HG03575 (cell line): ENCODE data around the gene OR51B5.
"Not testable (repeated sequence)": the region's sequence is repeated elsewhere in the genome, so short reads cannot be mapped to it uniquely, and the experiment has no call there.

Experiments
- ATAC-seq: cut with Tn5 transposase; IDR thresholded peaks from one replicate; pipeline ENCODE4 v1.9.1; 2021; ENCODE audit not compliant: unreplicated experiment, insufficient number of reproducible peaks, low FRiP score; ENCODE audit errors: extremely low read depth

Gene OR51B5

DNA sequence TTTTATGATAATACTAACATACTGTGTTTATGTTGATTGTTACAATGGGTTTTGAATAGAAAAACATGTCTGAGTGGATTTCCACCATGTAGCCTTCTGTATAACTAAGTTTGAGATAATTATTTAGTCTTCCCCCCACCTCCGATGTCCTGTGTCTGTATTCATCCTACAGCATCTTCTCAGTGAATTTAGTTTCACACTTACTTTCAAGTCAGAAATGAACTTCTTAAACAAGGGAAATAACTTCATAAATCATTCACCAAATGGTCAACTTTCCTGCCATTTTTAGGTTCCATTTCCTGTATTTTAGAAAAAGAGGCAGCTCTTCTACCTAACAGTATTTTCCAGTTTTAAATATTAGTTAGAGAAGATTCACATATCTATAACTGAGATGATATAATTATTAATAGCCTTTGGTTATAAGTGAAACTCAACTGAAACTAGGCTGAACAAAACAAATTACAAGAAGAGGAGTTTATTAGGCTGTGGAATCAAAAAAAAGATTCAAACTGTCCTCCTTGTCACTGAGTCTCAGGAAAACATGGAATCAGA, 3.5 kb downstream of the OR51B5 start:
- peak; percentile 62 for ATAC-seq

DNA sequence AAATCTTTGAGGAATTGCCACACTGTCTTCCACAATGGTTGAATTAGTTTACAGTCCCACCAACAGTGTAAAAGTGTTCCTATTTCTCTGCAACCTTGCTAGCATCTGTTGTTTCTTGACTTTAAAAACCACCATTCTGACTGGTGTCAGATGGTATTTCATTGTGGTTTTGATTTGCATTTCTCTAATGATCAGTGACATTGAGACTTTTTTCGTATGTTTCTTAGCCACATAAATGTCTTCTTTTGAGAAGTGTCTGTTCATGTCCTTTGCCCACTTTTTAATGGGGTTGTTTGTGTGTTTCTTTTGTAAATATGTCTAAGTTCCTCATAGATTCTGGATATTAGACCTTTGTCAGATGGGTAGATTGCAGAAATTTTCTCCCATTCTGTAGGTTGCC, 6.1 kb downstream of the OR51B5 start:
- not testable (repeated sequence) for ATAC-seq

DNA sequence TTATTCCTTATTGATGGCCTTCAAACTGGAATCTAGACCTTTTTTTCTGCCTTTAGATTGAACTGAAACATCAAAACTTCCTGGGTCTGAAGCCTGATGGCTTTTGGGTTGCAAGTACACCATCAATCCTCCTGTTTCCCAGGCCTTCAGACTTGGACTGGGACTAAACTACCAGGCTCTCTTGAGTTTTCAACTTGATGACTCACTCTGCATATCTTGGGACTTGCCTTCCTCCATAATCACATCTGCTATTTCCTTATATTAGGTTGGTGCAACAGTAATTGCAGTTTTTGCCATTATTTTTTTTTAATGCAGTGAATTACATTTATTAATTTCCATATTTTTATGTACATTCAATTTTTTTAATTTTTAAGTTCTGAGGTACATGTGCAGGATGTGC, 7.0 kb downstream of the OR51B5 start:
- no peak for ATAC-seq

DNA sequence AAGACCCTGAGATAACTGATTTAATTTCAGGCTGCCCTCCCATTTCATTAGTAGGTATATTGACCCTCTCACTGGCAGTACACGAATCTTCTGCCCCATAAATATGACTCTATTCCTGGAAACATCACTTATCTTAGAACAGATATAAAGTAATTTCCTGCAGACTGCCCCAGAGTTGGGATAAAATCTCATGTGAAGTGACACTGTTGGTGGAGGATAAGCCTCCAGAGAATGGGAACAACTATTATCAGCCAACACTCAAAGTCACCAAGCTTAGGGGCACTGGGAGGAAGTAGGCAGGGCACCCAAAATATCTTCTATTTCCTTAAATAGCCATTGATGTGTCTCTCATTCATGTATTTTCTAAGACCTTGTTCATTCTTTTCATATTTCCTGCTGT, 8.2 kb downstream of the OR51B5 start:
- ATAC-seq: no peak

DNA sequence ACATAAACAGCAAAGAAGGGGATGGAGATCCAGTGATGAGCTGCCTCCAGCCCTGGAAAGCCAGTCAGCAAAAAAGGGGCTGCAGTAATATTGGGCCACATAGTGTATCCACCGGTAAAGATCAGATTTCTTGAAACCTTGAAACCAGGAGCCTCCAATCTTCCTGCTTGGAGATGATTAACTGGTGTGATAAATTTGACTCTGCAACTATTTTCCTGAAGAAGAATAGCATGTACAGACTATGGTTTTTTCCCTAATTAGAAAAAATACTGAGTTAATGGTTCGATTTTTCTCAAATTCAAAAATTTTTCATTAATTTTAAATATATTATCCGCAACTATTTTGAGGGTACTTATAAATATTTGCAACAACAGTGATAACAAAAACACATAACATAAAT, 19.1 kb downstream of the OR51B5 start, which contains the start of gene OR51B2:
TSS of gene OR51B2 (minus strand) at position 101 of the 400 bp plus-strand sequence. CDS start at position 101, 0 bp downstream.
- ATAC-seq: no peak

DNA sequence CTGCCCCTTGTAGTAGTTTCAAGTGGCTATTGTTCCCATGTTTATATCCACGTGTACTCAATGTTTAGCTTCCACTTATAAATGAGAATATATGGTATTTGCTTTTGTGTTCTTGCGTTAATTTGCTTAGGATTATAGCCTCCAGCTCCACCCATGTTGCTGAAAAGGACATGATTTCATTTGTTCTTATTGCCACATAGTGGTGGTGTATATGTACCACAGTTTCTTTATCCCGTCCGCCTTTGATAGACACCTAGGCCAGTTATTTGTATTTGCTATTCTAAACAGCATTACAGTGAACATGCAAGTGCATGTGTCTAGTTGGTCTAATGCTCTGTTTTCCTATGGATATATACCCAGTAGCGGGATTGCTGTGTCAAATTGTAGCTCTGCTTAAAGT, 26.0 kb downstream of the OR51B5 start:
- ATAC-seq: no peak

DNA sequence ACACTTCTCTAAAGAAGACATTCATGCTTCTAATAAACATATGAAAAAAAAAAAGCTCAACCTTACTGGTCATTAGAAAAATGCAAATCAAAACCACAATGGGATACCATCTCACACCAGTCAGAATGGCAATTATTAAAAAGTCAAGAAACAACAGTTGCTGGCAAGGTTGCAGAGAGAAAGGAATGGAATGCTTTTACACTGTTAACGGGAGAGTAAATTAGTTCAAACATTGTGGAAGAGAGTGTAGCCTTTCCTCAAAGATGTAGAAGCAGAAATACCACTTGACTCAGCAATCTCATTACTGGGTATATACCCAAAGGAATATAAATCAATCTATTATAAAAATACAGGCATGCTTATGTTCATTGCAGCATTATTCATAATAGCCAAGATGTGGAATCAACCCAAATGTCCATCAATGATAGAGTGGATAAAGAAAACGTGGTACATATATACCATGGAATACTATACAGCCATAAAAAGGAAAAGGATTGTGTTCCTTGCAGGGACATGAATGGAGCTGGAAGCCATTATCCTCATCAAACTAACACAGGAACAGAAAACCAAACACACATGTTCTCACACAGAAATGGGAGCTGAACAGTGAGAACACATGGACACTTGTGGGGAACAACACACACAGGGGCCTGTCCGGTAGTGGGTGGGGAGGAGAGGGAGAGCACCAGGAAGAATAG, 29.8 kb downstream of the OR51B5 start:
- ATAC-seq: not testable (repeated sequence)

DNA sequence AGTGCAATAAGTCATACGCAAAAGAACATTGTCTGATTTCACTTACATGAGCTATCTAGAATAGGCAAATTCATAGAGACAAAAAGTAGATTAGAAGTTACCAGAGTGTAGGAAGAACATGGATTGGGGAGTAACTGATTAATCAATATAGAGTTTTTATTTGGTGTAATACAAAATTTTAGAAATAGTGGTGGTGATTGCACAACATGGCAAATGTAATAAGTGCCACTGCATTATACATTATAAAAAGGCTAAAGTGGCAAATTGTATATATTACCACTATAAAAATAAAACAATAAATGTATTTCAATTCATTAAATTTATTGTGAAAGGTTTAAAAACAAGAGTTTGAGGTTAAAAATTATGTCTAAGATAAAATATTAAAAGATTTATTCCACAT, 32.9 kb downstream of the OR51B5 start:
- ATAC-seq: no peak

DNA sequence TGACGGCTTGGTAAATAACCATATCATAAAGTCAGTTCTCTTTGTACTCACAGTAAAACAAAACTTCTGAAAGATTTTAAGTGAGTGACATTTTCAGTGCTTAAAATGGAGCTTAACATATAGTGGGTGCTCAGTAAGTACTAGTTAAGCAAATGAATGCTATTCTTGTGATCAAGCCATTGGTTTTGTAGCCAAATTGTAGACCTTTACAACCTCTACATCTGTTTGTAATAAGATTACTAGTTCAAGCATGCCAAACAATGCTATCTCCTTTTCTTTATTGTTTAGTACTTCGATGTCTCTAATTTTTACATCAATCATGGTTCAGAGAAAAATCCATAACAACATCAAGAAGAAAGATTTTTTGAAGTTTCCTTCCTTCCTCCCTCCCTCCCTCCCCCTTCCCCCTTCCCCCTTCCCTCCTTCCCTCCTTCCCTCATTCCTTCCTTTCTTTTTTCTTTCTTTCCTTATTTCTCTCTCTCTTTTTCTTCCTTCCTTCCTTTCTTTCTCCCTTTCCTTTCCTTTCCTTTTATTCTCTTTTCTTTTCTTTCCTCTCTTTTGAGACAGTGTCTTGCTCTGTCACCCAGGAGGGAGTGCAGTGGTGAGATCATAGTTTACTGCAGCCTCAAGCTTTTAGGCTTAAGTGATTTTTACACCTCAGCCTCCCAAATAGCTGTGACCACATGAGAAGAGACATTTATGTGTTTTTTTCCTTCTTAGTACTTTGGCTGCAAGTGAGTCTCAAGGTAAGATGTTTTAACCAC, 35.9 kb downstream of the OR51B5 start:
- ATAC-seq: no peak

DNA sequence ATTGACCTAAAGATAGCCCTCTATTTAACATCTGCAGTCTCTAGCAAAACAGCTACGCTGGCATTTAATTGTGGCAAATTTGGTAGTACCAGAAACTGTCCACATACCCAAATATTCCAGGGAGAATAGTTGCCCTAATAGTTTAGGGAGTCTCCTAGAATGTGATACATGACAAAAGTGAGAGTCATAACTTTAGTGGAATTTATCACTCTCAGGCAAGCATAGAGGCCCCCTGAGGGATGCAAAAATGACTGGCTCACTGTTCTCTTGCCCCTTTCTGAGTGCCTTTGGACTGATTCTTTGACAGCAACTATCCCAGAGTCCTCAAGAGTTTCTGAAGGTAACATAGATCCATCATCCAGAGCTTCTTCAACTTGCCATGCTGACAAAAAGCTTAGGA, 39.3 kb downstream of the OR51B5 start:
- ATAC-seq: no peak

DNA sequence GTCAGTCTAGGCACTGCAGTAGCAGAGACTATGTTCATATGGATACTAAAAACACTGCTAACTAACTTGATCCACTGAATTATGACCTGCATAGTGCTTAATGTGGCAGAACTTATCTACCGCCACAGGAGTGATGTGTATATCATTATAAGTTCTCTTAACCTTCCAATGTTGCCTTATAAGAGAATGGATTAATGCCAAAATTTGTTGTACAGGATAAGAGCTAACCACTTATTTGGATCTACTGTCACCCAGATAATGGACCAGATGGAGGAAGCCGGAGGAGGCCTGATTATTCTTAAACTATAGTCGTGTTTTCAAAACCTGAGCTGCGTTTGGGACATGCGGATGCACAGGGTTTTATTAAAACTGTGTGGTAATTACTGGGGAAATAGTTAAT, 39.7 kb downstream of the OR51B5 start:
- no peak for ATAC-seq

DNA sequence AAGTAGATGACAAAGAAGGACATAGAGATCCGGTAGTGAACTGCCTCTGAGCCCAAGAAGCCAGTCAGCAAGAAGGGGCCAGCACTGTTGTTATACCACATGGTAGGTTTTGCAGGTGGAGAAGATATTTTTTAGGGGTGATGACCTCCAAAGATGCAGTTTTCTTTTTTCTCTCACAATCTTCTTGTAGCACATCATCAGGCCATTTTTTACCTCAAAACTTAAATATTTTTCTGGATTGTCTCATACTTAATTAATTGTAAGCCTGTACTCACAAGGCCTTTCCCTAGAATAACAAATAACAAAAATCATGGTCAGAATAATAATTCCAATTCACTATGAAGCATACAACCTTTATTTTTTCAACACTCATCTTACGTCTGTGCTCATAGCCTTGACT, 41.5 kb downstream of the OR51B5 start, which contains the start of gene OR51B4:
TSS of gene OR51B4 (minus strand) at position 101 of the 400 bp plus-strand sequence. CDS start at position 101, 0 bp downstream.
- ATAC-seq: no peak

DNA sequence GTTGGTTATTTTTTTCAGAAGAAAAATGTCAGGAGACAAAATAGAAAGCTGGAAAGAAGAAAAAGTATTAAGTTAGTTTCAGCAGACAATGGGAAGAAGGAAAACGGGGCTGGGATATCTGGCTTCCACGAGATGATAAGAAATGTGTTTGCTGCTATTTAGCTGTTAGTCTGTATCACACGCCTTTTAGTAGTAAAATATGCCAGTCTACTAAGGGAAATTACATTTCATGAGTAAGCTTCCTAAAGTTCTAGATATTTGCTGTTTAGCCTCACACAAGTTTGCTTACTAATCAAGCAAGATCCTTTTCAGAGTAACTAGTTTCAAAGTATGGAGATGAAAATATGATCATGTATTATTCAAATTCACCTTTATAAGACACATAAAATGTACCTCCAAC, 43.1 kb downstream of the OR51B5 start:
- ATAC-seq: no peak

DNA sequence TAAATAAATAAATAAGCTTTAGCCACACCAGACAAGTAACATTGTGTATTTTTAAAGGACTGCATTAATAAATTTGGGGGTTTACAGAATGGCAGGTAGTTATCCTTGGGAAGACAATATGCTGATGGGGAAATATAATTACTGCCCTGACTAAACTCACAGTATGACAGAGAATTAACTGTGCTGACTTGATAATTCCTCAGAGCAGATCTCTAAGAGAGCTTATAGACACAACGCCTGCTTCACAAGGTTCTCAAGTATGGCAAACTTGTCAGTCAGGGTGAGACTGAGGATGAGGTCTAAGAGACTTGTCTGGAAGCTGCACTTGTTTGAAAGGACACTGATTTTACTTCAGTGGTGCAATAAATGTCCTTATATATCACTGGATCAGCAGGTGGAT, 44.9 kb downstream of the OR51B5 start:
- no peak for ATAC-seq

DNA sequence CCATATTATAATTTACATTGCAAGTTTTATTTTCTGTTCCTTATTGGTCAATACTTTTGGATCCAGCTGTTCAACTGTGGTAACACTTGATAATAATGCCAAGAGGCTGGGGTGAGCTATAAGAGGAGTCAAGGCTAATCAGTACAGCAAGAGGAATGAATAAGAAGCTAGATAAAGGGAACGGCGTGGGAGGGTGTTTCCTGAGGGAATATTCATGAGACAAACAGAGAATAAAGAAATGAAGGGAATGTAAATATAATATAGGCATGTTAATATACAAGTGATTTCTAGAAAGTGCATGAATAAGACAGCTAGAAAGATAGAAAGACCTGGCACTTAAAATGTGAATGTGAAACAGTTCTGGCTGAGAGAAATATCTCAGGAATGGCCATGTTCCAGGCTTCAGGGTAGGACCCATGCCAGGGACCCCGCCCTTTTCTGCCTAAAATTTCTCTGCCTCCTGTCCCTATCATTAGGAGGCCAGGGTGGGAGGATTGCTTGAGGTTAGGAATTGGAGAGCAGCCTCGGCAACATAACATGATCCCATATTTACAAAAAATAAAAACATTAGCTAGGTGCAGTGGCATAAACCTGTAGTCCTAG, 45.5 kb downstream of the OR51B5 start:
- ATAC-seq: no peak

DNA sequence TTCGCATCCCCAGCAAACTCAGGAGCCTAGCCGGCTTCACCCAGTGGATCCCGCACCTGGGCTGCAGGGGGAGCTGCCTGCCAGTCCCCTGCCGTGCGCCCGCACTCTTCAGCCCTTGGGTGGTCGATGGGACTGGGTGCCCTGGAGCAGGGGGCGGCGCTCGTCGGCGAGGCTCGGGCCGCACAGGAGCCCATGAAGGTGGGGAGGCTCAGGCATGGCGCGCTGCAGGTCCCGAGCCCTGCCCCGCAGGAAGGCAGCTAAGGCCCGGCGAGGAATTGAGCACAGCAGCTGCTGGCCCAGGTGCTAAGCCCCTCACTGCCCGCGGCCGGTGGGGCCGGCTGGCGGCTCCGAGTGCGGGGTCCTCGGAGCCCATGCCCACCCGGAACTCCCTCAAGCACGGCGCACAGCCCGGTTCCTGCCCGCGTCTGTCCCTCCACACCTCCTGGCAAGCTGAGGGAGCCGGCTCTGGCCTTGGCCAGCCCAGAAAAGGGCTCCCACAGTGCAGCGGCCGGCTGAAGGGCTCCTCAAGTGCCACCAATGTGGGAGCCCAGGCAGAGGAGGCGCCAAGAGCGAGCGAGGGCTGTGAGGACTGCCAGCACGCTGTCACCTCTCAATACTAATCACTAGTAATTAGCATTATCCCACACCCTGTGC, 48.9 kb downstream of the OR51B5 start:
- ATAC-seq: not testable (repeated sequence)

DNA sequence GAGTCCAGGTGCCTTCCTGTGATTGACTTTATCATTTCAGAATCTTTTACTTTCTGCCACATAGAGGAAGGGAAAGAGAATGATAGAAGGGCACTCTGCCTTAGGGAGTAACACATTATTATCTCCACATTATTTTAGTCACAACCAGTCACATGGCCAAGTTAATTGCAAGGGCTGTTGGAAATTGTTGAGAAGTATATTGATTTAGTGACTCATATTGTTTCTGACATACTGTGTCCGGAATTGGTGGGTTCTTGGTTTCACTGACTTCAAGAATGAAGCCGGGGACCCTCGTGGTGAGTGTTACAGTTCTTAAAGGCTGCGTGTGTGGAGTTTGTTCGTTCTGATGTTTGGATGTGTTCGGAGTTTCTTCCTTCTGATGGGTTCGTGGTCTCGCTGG, 50.3 kb downstream of the OR51B5 start:
- ATAC-seq: no peak
